Measurements from ENCODE around the gene BCOR. TPM values are rescaled to one million over a fixed set of nuclear protein-coding genes. Genes with fewer than 3 reads are reported as not detected.

The BCOR gene
- total and polyA plus RNA-seq, 2 of the 8 experiments (the other 6 are each of a cell fraction or from before 2014, with no cell fraction given) = 25.0 to 50.8 TPM

DNA sequence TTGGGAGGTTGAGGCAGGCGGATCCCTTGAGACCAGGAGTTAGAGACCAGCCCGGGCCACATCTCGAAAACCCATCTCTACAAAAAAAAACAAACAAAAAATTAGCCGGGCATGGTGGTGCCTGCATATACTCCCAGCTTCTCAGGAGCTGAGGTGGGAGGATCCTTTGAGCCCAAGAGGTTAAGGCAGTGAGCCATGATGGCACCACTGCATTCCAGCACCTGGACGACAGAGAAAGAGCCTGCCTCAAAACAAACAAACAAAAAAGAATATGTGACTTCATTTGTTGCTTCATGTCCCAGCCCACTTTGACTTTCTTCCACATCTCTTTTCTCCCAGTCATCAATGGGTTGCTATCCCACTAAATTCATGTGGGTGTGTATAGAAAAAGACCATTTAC lies 79.7 kb downstream of the BCOR start:
- ChIA-PET POLR2A (ENCODE audit: partially characterized antibody) (interaction anchor here (1.5 kb wide), 1 partner anchor 39 kb away, joined by 4 read pairs; no protein-coding TSS in a partner anchor), CTCF (ENCODE audit: partially characterized antibody) (no interaction called here)
- peaks cover 3% of the 10 kb centered on the region; the same call in 1 of the 2 replicates for H3K23me2 ChIP-seq (ENCODE audit: low read depth, low read length)
- H3K36me3 ChIP-seq (ENCODE audit: control insufficient read depth in 2 of 4, insufficient read depth in 4 of 4, low read length in 3 of 4) = no peaks in the 10 kb centered on the region
- no peaks in the 10 kb centered on the region for H3K79me2 ChIP-seq (ENCODE audit: control insufficient read depth in 1 of 2, insufficient read depth in 2 of 2, low read length in 2 of 2)
- H3K9ac ChIP-seq (replicated peaks in 1 of 4; ENCODE audit: extremely low read depth in 1 of 4, low read depth in 3 of 4, low read length in 3 of 4) = no peak overlapping the region
- H3K56ac ChIP-seq (replicated peaks; ENCODE audit: insufficient read length, low read depth, low read length) = no peak overlapping the region
- H3K18ac ChIP-seq (ENCODE audit: extremely low read depth, low read length) = no peak overlapping the region
- H3K27ac ChIP-seq (ENCODE audit: low read depth, low read length) = no peak overlapping the region
- no peak overlapping the region for H2BK5ac ChIP-seq (ENCODE audit: low read depth, low read length)
- TF ChIP-seq FOSL1 (IDR thresholded peaks at IDR 0.05; ENCODE audit: insufficient read depth, low read depth, low read length) (no peak), BRCA1 (IDR thresholded peaks at IDR 0.05; ENCODE audit: low read depth, low read length) (no peak), RFX5 (IDR thresholded peaks at IDR 0.05; ENCODE audit: borderline replicate concordance, low read depth, low read length) (no peak)
- TF ChIP-seq, protein P1, sequence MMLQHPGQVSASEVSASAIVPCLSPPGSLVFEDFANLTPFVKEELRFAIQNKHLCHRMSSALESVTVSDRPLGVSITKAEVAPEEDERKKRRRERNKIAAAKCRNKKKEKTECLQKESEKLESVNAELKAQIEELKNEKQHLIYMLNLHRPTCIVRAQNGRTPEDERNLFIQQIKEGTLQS (IDR thresholded peaks at IDR 0.05; ENCODE audit: insufficient read depth, low read depth, low read length) = no peak
- H3K4ac ChIP-seq (replicated peaks; ENCODE audit: insufficient read length, low read depth, low read length) = no peak overlapping the region
- no peak overlapping the region for H4K5ac ChIP-seq (ENCODE audit: insufficient read length, low read depth, low read length)
- H3K4me3 ChIP-seq (ENCODE audit: extremely low read depth in 1 of 4, insufficient read depth in 2 of 4, low read depth in 3 of 4, low read length in 4 of 4) = no peak overlapping the region
- no peak overlapping the region for H2BK120ac ChIP-seq (replicated peaks; ENCODE audit: low read depth, low read length)
- no peak overlapping the region for H4K91ac ChIP-seq (replicated peaks; ENCODE audit: insufficient read length, low read length)
- no peak overlapping the region for H4K8ac ChIP-seq (ENCODE audit: extremely low read depth, insufficient read depth, low read length)
- H2BK12ac ChIP-seq (ENCODE audit: low read depth, low read length) = no peak overlapping the region
- FAIRE-seq (no peak), DNase-seq (ENCODE audit: low read depth in 1 of 2, low spot score in 2 of 2) (no peak)
- H3K4me1 ChIP-seq (replicated peaks in 1 of 4; ENCODE audit: control insufficient read depth in 3 of 4, insufficient read depth in 4 of 4, low read length in 3 of 4) = peaks cover 0 to 7% (median 2%) of the 10 kb centered on the region in 4 experiments; a peak in 5 of 7 replicates
- H3K14ac ChIP-seq (ENCODE audit: insufficient read length) = no peak overlapping the region
- no peak overlapping the region for H2BK20ac ChIP-seq (ENCODE audit: low read length)
- WGBS, 2 experiments (ENCODE audit: extremely low coverage in 1 of 2, insufficient coverage in 1 of 2, insufficient read length in 1 of 2, insufficient replicate concordance in 2 of 2, low coverage in 1 of 2, low lambda C conversion rate in 2 of 2, missing lambda C conversion rate in 1 of 2) = 69% methylated on average over 2 of the region's 5 CpGs; no CpG with 5 or more reads in 1 of the 2 experiments
- H3K27me3 ChIP-seq (replicated peaks in 1 of 4; ENCODE audit: control insufficient read depth in 3 of 4, extremely low read depth in 1 of 4, insufficient read depth in 3 of 4, low read length in 3 of 4) = peaks cover 2 to 16% (median 5%) of the 10 kb centered on the region in 4 experiments
- H3K23ac ChIP-seq (ENCODE audit: insufficient read length) = no peak overlapping the region
- no peaks in the 10 kb centered on the region for H4K20me1 ChIP-seq (replicated peaks in 1 of 2; ENCODE audit: control insufficient read depth in 1 of 2, insufficient read depth in 2 of 2, low read length in 2 of 2)
- no peaks in the 10 kb centered on the region for H3K9me3 ChIP-seq (ENCODE audit: insufficient read depth in 2 of 2, low read depth in 1 of 2, low read length in 1 of 2)
- H2AK5ac ChIP-seq (ENCODE audit: low read depth, low read length) = no peak overlapping the region
- H3K4me2 ChIP-seq (ENCODE audit: insufficient read depth in 1 of 2, low read depth in 2 of 2, low read length in 2 of 2) = no peak overlapping the region
- H2BK15ac ChIP-seq (ENCODE audit: low read length) = no peak overlapping the region
- no peak overlapping the region for H2AFZ ChIP-seq (ENCODE audit: low read length)
- no peaks in the 10 kb centered on the region for H3K79me1 ChIP-seq (ENCODE audit: low read depth, low read length)

Data from H1 (cell line).